NCI-H345 (cell line): ENCODE data around the gene KLHDC4.
"Not testable (repeated sequence)": the region's sequence is repeated elsewhere in the genome, so short reads cannot be mapped to it uniquely, and the experiment has no call there.

Experiments used
- DNase-seq: peaks from one replicate; lab custom pipeline; 2025; lab: John Stamatoyannopoulos, UW

Gene KLHDC4

GRCh38 chr16:87720446-87720845, 45.3 kb downstream of the KLHDC4 start:
- DNase-seq, result no peak

- DNase-seq, result not testable (repeated sequence)
Measured at GRCh38 chr16:87718831-87719230, 47.0 kb downstream of the KLHDC4 start.

- DNase-seq, result no peak
Measured at GRCh38 chr16:87715658-87716057, 50.1 kb downstream of the KLHDC4 start.

- DNase-seq, result no peak
Measured at GRCh38 chr16:87715231-87715630, 50.6 kb downstream of the KLHDC4 start.

GRCh38 chr16:87713451-87714229, 52.1 kb downstream of the KLHDC4 start:
- DNase-seq, result no peak

- no peak for DNase-seq
Measured at GRCh38 chr16:87712184-87712762, 53.5 kb downstream of the KLHDC4 start.

GRCh38 chr16:87710887-87711286, 54.9 kb downstream of the KLHDC4 start:
- no peak for DNase-seq

GRCh38 chr16:87709677-87710076, 56.1 kb downstream of the KLHDC4 start:
- DNase-seq, result no peak

- no peak for DNase-seq
Measured at GRCh38 chr16:87708881-87709638, 56.7 kb downstream of the KLHDC4 start.

GRCh38 chr16:87707714-87708580, 57.8 kb downstream of the KLHDC4 start:
- DNase-seq, result no peak

- no peak for DNase-seq
Measured at GRCh38 chr16:87707097-87707496, 58.7 kb downstream of the KLHDC4 start.

GRCh38 chr16:87706278-87707000, 59.3 kb downstream of the KLHDC4 start:
- peak; percentile 80 for DNase-seq

GRCh38 chr16:87705771-87706277, 60.0 kb downstream of the KLHDC4 start:
- DNase-seq, result peak; percentile 78

- DNase-seq, result no peak
Measured at GRCh38 chr16:87704754-87705353, 60.9 kb downstream of the KLHDC4 start.

- no peak for DNase-seq
Measured at GRCh38 chr16:87703835-87704375, 61.9 kb downstream of the KLHDC4 start.

- DNase-seq, result no peak
Measured at GRCh38 chr16:87703071-87703470, 62.7 kb downstream of the KLHDC4 start.

GRCh38 chr16:87702325-87702811, 63.4 kb downstream of the KLHDC4 start:
- DNase-seq, result no peak

- DNase-seq, result no peak
Measured at GRCh38 chr16:87701505-87701921, 64.3 kb downstream of the KLHDC4 start.

- no peak for DNase-seq
Measured at GRCh38 chr16:87701078-87701460, 64.7 kb downstream of the KLHDC4 start.

- no peak for DNase-seq
Measured at GRCh38 chr16:87700406-87701077, 65.2 kb downstream of the KLHDC4 start.
